ENCODE measurements around the gene ALPG. TPM values are rescaled to one million over a fixed set of nuclear protein-coding genes. Genes with fewer than 3 reads are reported as not detected.

Gene ALPG
- total and polyA plus RNA-seq, 2 of the 4 experiments (the other 2 are of a cell fraction), result not detected

DNA sequence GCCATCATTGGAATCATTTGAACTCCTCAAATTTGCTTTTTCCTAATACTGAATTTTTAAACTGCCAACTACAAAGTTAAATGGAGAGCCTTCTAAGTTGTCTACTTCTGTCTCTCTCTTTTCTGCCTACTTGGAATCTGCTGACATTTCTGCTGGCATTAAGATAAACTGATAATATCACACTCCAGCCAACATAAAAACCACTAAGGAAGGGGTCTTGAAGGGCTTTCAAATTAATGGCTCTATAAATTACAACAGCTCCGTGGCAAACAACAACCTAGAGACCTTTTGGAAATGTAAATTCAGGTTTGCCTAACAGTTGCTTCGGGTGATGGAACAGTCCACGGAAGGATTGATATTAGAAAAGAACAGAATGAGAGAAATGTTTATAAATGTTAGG lies 16.0 kb upstream of the ALPG start:
- no peak overlapping the region for H3K4ac ChIP-seq (ENCODE audit: low read depth, low read length)
- no peak overlapping the region for H2AFZ ChIP-seq (replicated peaks; ENCODE audit: low read length, poor library complexity)
- H3K9me3 ChIP-seq (ENCODE audit: control insufficient read depth, insufficient read depth, low read length), result peaks cover 2% of the 10 kb centered on the region; the same call in 1 of the 2 replicates
- H4K20me1 ChIP-seq (ENCODE audit: insufficient read depth, low read length), result no peaks in the 10 kb centered on the region; the same call in 1 of the 2 replicates
- no peaks in the 10 kb centered on the region for H3K79me1 ChIP-seq (ENCODE audit: low read depth in 1 of 2, low read length in 2 of 2)
- H3K56ac ChIP-seq (ENCODE audit: extremely low read depth, insufficient read depth, low read length), result no peak overlapping the region
- H2BK20ac ChIP-seq (ENCODE audit: low read depth, low read length), result no peak overlapping the region
- H3K4me3 ChIP-seq (ENCODE audit: insufficient read depth, low read depth, low read length), result no peak overlapping the region
- no peak overlapping the region for H2AK9ac ChIP-seq (replicated peaks; ENCODE audit: low read depth, low read length, poor library complexity)
- no CpG with 5 or more reads among the region's 3 CpGs for WGBS, 2 experiments (ENCODE audit: extremely low coverage in 2 of 2, insufficient read length in 1 of 2)
- H3K14ac ChIP-seq (replicated peaks; ENCODE audit: low read depth, low read length), result no peak overlapping the region
- H2AK5ac ChIP-seq (ENCODE audit: low read depth, low read length), result no peak overlapping the region
- ATAC-seq (ENCODE audit: low read depth) (no peak), DNase-seq (no peak)
- dilution Hi-C loops (cut with HindIII; ENCODE audit: low sequenced_read_pairs, unreplicated experiment) (no loop called here), in situ Hi-C loops (cut with MboI; ENCODE audit: low sequenced_read_pairs) (no loop called here), intact Hi-C loops (cut with micrococcal nuclease) (no loop called here)
- ChIA-PET CTCF (interaction anchor here (1.0 kb wide), 1 partner anchor 39 kb away, joined by 3 read pairs; no protein-coding TSS in a partner anchor), POLR2A (ENCODE audit: unreplicated experiment) (no interaction called here)
- no peaks in the 10 kb centered on the region for H3K36me3 ChIP-seq (ENCODE audit: control insufficient read depth, insufficient read depth, low read length)
- TF ChIP-seq, protein P1, sequence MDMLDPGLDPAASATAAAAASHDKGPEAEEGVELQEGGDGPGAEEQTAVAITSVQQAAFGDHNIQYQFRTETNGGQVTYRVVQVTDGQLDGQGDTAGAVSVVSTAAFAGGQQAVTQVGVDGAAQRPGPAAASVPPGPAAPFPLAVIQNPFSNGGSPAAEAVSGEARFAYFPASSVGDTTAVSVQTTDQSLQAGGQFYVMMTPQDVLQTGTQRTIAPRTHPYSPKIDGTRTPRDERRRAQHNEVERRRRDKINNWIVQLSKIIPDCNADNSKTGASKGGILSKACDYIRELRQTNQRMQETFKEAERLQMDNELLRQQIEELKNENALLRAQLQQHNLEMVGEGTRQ (IDR thresholded peaks at IDR 0.05; ENCODE audit: low read depth, low read length), result no peak
- TF ChIP-seq CEBPB (IDR thresholded peaks at IDR 0.05; ENCODE audit: low read depth, low read length) (no peak), MXI1 (IDR thresholded peaks at IDR 0.05; ENCODE audit: borderline replicate concordance, low read depth, low read length) (no peak), BHLHE40 (IDR thresholded peaks at IDR 0.05; ENCODE audit: low read depth, low read length) (no peak), MAZ (IDR thresholded peaks at IDR 0.05; ENCODE audit: borderline replicate concordance, low read depth, low read length) (no peak), FOS (IDR thresholded peaks at IDR 0.05; ENCODE audit: low read depth, low read length) (no peak), POLR2A (IDR thresholded peaks at IDR 0.05; ENCODE audit: low read depth, low read length) (no peak), RAD21 (IDR thresholded peaks at IDR 0.05; ENCODE audit: low read length) (no peak), RCOR1 (IDR thresholded peaks at IDR 0.05; ENCODE audit: insufficient replicate concordance, low read length) (no peak), NFE2L2 (IDR thresholded peaks at IDR 0.05; ENCODE audit: low read depth, low read length) (no peak), CHD1 (IDR thresholded peaks at IDR 0.05; ENCODE audit: low read depth, low read length) (no peak), MAFK (IDR thresholded peaks at IDR 0.05; ENCODE audit: low read depth, low read length) (no peak), SMC3 (IDR thresholded peaks at IDR 0.05; ENCODE audit: low read depth, low read length) (no peak), RFX5 (IDR thresholded peaks at IDR 0.05; ENCODE audit: low read depth, low read length) (no peak)
- TF ChIP-seq, protein P2, sequence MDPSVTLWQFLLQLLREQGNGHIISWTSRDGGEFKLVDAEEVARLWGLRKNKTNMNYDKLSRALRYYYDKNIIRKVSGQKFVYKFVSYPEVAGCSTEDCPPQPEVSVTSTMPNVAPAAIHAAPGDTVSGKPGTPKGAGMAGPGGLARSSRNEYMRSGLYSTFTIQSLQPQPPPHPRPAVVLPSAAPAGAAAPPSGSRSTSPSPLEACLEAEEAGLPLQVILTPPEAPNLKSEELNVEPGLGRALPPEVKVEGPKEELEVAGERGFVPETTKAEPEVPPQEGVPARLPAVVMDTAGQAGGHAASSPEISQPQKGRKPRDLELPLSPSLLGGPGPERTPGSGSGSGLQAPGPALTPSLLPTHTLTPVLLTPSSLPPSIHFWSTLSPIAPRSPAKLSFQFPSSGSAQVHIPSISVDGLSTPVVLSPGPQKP (IDR thresholded peaks at IDR 0.05; ENCODE audit: borderline replicate concordance, low read depth, low read length), result no peak
- TF ChIP-seq, protein P3, sequence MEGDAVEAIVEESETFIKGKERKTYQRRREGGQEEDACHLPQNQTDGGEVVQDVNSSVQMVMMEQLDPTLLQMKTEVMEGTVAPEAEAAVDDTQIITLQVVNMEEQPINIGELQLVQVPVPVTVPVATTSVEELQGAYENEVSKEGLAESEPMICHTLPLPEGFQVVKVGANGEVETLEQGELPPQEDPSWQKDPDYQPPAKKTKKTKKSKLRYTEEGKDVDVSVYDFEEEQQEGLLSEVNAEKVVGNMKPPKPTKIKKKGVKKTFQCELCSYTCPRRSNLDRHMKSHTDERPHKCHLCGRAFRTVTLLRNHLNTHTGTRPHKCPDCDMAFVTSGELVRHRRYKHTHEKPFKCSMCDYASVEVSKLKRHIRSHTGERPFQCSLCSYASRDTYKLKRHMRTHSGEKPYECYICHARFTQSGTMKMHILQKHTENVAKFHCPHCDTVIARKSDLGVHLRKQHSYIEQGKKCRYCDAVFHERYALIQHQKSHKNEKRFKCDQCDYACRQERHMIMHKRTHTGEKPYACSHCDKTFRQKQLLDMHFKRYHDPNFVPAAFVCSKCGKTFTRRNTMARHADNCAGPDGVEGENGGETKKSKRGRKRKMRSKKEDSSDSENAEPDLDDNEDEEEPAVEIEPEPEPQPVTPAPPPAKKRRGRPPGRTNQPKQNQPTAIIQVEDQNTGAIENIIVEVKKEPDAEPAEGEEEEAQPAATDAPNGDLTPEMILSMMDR (conservative IDR thresholded peaks at IDR 0.05; ENCODE audit: low read depth, low read length), result no peak
- BruUV-seq (replicated peaks), result no TSS peak
- H2BK5ac ChIP-seq (ENCODE audit: low read depth, low read length, poor library complexity, severe bottlenecking), result no peak overlapping the region
- H2BK120ac ChIP-seq (ENCODE audit: low read depth, low read length), result no peak overlapping the region
- no peak overlapping the region for H3K4me2 ChIP-seq (ENCODE audit: low read depth, low read length)
- peaks cover 61% of the 10 kb centered on the region for H3K27me3 ChIP-seq (ENCODE audit: control insufficient read depth, insufficient read depth, low read length)
- H3K18ac ChIP-seq (ENCODE audit: low read depth, low read length), result no peak overlapping the region
- H4K8ac ChIP-seq (ENCODE audit: low read depth in 2 of 2, low read length in 2 of 2), result no peak overlapping the region
- no peak overlapping the region for H3K27ac ChIP-seq (ENCODE audit: insufficient read depth, low read length)
- H2BK15ac ChIP-seq (ENCODE audit: low read depth, low read length), result no peak overlapping the region
- peaks cover 3% of the 10 kb centered on the region; the same call in 1 of the 2 replicates for H3K4me1 ChIP-seq (ENCODE audit: control insufficient read depth, insufficient read depth, low read length)
- H3K9ac ChIP-seq (ENCODE audit: low read depth, low read length), result no peak overlapping the region
- H3K23ac ChIP-seq (ENCODE audit: low read depth, low read length), result no peak overlapping the region
- H3K9me1 ChIP-seq (ENCODE audit: insufficient read depth, low read length), result no peaks in the 10 kb centered on the region
- H4K91ac ChIP-seq (ENCODE audit: insufficient read depth, low read depth, low read length), result no peak overlapping the region
- no peak overlapping the region for H4K5ac ChIP-seq (ENCODE audit: low read depth, low read length)
